GM18951 (cell line): ENCODE results near the gene CCDC86.

Experiments
- POLR2A ChIP-seq: IDR thresholded peaks from 4 replicates; pipeline ENCODE4 v1.6.1; 2011; ENCODE audit warnings: mild to moderate bottlenecking; ENCODE audit not compliant: insufficient read length, insufficient read depth; ENCODE audit errors: extremely low read depth
- in situ Hi-C: fragments of 300-500 bp; cut with MboI; formaldehyde crosslinking; loops from one replicate; pipeline ENCODE4 v1.12.0; 2022; ENCODE audit warnings: low sequenced_read_pairs, mixed read lengths, inconsistent platforms; ENCODE audit not compliant: unreplicated experiment

The CCDC86 gene

DNA sequence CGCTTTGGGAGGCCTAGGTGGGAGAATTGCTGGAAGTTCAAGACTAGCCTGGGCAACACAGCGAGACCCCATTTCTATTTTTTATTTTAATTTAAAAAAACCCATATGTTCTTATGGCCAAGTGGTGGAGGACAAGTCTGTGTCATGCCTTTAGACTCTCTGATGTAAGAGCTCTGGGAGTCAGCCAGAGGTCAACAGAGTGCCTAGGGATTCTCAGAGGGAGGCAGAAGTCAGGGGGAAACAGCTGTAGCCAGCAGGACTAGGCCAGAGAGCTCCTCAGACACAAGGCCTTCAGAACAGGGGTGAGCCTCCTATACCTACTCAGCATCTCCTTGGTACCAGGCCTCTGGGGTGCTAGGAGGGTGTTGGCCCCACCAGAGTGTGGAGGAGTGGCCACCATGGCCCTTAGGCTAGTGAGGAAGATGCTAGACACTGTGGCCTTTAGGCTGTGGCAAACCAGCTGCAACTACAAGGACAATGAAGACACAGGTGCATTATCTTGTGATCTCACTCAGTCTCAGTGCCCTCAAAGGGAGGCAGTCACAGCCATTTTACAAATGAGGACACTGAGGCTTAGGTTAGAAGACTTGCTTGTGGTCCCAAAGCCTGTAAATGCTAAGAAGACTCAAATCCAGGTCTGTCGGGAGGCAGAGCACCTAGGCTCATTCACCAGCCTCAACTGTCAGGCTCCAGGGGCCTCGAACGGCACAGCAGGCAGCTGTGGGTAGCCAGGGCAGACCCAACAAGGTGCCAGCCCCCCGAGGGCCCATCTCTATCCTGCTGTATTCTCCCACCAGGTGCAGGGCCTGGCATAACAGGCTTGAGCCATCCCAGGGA is 30.4 kb downstream of the CCDC86 start:
- in situ Hi-C loops: no loop called here
- TF ChIP-seq POLR2A: no peak

DNA sequence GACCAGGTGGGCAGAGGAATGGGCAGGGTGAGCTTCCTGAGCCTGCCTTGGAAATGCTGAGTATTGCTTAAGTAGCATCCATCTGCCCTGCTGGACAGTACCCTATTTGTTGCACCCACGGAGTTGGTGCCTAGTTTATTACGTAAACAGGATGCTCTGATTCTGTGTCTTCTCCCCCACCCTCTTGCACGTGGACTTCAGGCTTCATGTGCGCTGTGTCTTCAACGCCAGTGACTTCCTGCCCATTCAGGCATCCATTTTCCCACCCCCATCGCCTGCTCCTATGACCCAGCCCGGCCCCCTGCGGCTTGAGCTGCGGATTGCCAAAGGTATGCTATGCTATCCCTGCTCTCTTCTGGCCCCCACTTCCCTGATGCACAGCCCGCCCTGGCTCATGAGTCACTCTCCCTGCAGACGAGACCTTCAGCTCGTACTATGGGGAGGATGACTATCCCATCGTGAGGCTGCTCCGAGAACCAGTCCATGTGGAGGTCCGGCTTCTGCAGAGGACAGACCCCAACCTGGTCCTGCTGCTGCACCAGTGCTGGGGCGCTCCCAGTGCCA is 31.1 kb downstream of the CCDC86 start:
- TF ChIP-seq POLR2A: no peak

DNA sequence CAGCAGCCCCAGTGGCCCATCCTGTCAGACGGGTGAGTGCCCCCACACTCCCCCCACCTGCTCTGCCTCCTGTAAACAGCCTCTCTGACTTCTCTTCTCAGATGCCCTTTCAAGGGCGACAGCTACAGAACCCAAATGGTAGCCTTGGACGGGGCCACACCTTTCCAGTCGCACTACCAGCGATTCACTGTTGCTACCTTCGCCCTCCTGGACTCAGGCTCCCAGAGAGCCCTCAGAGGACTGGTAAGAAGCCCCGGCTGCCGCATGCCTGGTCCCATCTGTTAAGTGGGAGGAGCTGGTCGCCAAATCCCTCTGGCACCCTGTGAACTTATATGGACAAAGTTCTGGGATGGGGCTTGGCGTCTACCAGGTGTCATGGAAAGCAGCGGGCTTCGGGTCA is 31.6 kb downstream of the CCDC86 start:
- no peak for TF ChIP-seq POLR2A
- in situ Hi-C loops: no loop called here

More for the DNA sequence above, 31.1 kb downstream of the CCDC86 start:
- in situ Hi-C loops: no loop called here

DNA sequence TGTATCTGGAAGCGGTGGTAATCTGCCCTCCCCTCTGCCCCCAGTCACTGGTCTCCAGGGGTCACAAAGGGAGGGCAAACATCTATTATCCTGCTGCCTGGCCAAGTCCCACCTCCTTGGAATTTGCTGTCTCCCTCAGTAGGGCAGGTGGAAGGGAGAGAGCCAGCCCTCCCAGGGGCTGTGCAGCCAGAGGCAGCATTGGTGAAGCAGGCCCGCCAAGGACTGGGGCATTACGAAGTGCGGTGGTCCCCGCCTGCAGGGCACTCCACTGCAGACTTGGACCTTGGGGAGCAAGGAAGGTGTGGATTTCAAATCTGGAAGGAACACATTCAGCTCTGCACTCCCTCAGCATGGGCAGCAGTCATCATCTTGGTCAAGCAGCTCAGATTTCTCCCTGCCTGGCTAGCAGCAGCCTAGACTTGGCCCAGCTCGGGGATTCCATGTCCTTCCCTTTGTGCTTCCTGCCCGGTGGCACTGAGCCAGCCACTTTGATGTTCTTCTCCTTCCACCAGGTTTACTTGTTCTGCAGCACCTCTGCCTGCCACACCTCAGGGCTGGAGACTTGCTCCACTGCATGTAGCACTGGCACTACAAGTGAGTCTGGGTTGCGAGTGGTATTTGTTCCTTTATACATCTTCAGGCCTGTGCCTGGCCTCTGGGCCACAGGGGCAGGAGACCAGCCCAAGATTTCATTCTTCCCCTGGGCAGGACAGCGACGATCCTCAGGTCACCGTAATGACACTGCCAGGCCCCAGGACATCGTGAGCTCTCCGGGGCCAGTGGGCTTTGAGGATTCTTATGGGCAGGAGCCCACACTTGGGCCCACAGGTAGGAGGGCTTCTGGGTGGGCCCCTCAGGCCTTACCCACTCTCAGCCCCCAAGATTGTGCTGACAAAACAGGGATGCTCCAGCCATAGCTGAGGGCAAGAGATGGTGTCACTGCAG is 32.8 kb downstream of the CCDC86 start:
- in situ Hi-C loops: no loop called here

DNA sequence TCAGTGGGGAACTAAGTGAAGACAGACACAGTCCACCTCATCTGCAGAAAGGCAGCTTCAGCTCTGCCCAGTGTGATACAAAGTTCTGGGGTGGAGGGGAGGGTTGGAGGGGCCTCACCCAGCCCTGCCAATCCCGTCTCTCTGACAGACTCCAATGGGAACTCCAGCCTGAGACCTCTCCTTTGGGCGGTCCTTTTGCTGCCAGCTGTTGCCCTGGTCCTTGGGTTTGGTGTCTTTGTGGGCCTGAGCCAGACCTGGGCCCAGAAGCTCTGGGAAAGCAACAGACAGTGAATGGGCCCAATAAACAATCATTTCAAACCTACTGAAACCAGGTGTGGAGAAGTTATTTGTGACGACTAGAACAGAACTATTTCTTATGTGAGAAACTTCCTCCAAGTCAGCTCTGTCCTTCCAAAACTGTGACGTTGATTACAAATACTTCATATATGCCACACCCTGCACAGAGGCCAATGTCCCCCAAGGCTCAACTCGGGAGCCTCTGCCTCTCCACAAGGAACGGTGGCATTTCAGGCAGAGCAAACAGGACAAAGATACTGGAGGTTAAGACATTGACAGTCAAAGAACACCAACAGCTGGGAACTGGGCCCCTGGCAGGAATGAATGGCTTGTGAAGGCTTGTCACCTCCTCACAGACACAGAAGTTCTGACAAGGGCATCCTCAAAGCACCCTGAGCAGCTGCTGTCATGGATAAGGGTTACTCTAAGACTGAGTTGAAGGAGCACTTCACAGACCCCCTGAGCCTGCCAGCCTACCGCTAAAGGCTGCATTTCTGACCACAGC is 33.7 kb downstream of the CCDC86 start:
- in situ Hi-C loops: no loop called here
- no peak for TF ChIP-seq POLR2A

More for the DNA sequence above, 32.8 kb downstream of the CCDC86 start:
- no peak for TF ChIP-seq POLR2A

DNA sequence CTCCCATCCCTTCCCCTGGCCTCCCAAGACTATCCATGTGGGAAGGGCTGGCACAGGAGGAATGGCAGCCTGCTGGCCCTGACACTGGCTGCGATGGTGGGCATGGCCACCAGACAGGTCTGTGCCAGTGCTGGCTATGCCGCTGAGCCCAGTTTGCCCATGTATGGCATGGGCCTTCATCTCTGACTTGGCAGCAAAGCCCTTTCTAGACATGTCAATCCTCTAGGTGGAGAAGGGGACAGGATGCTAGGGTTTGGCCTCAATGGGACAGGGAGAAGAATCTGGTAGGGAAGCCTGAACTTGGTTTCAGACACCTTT is 34.2 kb downstream of the CCDC86 start:
- no peak for TF ChIP-seq POLR2A

DNA sequence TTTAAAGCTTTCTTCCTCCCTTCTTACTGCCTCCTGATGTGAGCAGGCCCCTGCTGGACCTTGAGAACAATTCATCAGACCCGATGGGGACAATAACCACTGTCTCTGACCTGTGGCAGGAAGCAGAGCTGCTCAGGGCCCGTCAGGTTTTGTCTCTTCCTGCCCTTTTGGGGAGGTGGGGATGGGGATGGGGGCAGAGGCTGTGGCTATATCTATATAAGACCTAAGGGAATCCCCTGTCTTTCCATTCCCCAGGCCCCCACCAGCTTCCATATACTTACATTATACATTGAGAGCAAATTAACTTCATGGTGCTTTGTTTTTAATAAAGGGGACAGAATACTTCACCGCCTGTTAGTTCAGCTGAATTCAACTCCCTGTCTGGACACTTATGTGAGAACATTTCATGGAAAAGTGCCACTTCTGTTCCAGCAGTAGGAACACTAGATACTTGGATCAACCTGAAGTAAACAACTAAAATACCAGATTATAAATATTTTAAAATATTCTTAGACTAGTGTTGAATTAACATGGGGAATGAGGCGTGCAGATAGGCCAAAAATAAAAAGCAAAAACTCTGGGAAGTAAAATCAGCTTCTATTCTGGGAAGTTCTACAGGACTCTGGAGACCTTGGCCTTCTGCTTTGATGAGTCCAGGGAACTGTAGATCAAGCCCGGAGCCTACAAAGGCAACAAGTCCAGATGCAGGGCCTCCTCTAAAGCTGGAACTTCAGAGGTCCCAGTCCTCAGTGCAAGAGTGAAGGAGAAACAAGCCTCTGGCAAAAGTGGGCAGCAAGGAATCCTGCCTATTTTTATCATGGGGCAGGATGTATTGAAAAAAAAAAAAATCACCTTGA is 36.6 kb downstream of the CCDC86 start:
- no peak for TF ChIP-seq POLR2A
- in situ Hi-C loops: no loop called here

More for the DNA sequence above, 34.2 kb downstream of the CCDC86 start:
- in situ Hi-C loops: no loop called here

DNA sequence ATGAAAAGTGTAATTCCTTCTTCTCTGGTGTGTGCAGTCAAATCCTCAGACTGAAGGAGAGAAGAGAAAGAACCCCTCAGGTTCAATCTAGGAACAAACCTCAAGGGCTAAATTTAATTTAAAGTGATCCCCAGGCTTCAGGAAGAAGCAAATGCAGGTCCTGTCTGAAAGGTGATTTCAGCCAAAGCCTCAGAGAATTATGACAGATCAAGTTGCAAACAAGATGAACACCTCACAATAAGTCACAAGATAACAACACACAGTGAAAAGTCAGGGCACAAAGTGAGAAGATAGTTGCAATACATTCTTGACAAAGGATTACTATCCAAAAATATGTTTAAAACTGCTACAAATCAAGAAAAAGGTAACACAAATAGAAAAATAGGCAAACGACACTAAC is 37.2 kb downstream of the CCDC86 start:
- in situ Hi-C loops: no loop called here
- no peak for TF ChIP-seq POLR2A

DNA sequence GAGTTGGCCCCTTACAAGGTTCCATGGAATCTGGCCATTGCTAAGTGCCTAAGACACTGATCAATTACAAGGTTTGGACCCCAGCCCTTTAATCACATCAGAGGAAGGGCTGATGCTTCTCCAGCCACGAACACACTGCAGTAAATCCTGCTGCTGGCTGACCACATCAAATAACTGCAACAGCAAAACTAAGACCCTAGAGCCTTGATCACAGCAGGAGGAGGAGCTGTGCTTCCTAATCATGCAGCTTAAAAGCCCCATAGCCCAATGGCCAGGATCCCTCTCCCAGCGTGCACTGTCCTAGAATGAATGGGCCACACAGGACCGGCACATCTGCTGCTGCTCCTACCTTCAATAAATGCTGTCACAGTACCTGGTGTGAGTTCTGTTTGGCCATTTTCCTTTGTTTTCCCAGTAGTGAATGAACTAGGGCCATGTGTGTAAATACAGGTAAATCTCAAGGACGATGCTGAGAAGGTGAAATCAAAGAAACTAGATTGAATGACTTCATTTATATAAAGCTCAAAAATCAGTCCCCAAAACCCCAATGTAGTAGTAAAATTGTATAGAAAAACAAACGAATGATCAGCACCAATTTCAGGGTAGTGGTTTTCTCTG is 38.2 kb downstream of the CCDC86 start:
- in situ Hi-C loops: no loop called here
- no peak for TF ChIP-seq POLR2A

DNA sequence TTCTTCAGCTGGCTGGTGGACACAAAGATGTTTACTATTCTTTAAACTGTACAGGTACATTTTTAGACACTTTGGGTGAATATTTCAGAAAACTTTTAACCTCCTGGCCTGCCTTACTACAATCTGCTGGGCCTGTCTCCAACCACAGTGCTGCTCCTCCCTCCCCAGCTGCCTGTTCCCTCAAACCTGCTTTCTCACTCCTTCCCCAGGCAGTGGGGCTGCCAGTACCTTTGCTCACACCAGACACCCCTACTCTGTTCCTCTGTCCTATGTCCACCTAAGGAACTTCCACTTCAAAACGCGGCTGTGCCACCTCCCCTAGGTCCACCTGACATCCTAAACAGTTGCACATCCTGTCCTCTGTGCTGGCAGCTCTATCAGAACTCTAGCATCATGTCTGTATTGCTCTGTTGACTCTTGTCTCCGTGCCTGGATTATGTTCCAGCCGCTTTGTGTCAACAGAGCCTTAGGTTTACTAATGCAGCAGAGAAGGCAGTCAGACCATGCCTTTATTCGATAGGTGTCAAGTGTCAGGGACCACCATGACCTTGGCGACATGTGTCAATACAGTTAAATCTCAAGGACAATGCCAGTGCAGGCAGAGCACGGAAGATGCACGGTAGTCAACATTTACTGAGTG is 38.9 kb downstream of the CCDC86 start:
- no peak for TF ChIP-seq POLR2A
- in situ Hi-C loops: no loop called here

DNA sequence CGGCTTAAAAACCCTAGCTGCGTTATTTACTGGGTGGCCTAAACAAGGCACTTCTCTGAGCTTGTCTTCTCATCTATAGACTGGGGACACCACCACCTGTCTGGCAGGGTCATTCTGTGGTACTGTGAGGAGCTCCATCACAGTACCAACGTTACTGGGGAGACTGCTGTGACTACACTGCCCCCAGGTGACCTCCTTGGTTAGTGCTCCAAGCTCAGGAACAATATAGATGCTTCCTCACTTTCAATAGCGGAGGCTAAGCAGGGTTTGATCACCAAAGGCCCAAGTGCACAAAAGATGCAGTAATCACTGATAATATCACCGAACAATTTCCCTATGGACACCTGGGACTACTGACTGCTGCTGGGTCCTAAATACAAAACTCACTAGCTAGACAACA is 45.6 kb downstream of the CCDC86 start:
- in situ Hi-C loops: no loop called here
- no peak for TF ChIP-seq POLR2A

DNA sequence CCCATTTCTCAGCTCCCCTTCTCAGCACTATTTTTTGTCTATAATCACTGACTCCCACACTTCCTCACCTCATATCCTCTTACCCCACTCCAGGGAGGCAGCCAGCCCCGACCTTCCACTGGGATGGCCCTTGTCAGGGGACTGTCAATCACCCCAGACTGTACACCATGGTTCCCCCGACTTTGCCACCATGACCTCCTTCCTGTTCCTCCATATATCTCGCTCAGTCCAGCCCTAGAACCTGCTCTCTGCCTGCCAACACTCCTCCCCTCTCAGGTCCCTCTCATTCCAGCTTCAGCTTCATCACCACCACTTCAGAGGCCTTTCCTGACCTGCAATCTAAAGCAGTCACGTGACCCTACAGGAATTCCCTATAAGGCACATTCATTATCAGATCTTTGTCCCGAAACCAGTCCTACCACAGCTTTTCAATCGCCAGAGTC is 48.0 kb downstream of the CCDC86 start:
- in situ Hi-C loops: no loop called here
- TF ChIP-seq POLR2A: no peak
